ENCODE measurements around the gene TIMM23B.
"Not testable (repeated sequence)": the region's sequence is repeated elsewhere in the genome, so short reads cannot be mapped to it uniquely, and the experiment has no call there.

DNA sequence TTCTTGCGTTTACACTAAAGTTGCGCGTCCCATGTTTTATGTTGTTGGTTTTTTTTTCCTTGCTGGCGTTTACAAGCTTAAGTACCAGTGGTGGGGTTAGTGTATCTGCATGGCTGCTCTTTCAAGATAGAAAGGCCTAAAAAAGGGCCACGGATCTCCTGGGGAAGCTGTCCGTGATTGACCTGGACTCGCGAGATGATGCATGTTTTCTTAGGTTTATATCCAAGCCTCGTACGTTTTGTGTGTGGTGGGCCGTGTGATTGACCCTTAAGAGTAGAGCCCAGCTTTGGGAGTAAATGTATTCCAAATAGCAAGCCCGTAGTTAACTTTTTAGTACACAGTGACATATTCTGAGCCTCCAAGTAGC, 469 bp downstream of the TIMM23B start:
- TF ChIP-seq, protein P1, sequence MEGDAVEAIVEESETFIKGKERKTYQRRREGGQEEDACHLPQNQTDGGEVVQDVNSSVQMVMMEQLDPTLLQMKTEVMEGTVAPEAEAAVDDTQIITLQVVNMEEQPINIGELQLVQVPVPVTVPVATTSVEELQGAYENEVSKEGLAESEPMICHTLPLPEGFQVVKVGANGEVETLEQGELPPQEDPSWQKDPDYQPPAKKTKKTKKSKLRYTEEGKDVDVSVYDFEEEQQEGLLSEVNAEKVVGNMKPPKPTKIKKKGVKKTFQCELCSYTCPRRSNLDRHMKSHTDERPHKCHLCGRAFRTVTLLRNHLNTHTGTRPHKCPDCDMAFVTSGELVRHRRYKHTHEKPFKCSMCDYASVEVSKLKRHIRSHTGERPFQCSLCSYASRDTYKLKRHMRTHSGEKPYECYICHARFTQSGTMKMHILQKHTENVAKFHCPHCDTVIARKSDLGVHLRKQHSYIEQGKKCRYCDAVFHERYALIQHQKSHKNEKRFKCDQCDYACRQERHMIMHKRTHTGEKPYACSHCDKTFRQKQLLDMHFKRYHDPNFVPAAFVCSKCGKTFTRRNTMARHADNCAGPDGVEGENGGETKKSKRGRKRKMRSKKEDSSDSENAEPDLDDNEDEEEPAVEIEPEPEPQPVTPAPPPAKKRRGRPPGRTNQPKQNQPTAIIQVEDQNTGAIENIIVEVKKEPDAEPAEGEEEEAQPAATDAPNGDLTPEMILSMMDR (IDR thresholded peaks at IDR 0.05) = not testable (repeated sequence)
- not testable (repeated sequence) for TF ChIP-seq EP300, POLR2A (IDR thresholded peaks at IDR 0.05)
